Measurements from ENCODE around the gene NTM. TPM values are rescaled to one million over a fixed set of nuclear protein-coding genes. Genes with fewer than 3 reads are reported as not detected.

NTM gene
- total RNA-seq, 4 donors from 2014 or later, result 3.6 to 11.8 (median 7.8) TPM

DNA sequence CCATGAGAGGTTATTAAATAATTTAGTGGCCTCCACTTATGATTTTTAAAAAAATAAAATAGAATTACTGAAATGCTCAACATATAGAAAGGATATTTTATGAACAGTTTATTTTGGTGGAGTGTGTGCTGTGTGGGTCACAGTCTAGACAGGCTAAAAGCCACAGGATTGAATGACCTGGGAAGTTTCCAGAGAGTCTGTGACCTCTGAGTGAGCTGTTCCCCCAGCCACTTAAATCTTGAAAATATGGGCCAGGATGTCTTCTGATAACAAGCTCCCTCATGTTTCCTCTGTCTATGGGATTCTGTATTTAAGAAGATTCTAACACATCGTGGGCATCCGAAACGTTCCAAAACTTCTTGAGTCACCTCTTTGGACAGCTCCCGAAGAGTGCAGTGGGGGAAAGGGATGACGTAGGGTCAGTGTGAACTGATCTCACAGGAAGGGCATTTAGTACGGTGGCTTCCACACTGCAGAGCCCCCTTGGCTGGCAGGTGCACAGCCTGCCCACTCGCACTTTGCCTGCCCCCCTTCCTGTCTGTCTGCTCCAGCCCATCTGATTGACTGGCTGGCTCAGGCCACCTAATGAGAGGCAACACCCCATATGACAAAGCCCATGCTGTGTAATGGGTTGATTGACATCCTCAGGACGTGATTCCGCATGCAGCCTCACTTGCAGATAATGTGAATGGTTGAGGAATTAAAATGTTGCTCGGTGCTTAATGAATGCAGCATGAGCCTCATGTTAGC is 97.4 kb downstream of the NTM start:
- no peak for ATAC-seq
- H3K9me3 ChIP-seq, result no peaks in the 10 kb centered on the region
- WGBS, 2 donors (ENCODE audit: low coverage in 1 of 2), result 27 to 57% methylated on average over 3 to 8 of the region's 10 CpGs
- no peak overlapping the region for H3K4me3 ChIP-seq
- no peak for TF ChIP-seq POLR2AphosphoS5 (IDR thresholded peaks at IDR 0.05)
- TF ChIP-seq EP300 (IDR thresholded peaks at IDR 0.05), result no peak
- TF ChIP-seq, protein P1, sequence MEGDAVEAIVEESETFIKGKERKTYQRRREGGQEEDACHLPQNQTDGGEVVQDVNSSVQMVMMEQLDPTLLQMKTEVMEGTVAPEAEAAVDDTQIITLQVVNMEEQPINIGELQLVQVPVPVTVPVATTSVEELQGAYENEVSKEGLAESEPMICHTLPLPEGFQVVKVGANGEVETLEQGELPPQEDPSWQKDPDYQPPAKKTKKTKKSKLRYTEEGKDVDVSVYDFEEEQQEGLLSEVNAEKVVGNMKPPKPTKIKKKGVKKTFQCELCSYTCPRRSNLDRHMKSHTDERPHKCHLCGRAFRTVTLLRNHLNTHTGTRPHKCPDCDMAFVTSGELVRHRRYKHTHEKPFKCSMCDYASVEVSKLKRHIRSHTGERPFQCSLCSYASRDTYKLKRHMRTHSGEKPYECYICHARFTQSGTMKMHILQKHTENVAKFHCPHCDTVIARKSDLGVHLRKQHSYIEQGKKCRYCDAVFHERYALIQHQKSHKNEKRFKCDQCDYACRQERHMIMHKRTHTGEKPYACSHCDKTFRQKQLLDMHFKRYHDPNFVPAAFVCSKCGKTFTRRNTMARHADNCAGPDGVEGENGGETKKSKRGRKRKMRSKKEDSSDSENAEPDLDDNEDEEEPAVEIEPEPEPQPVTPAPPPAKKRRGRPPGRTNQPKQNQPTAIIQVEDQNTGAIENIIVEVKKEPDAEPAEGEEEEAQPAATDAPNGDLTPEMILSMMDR (IDR thresholded peaks at IDR 0.05), result no peak
- no peaks in the 10 kb centered on the region for H3K36me3 ChIP-seq
- H3K27ac ChIP-seq, result no peak overlapping the region
- H3K4me1 ChIP-seq, result no peaks in the 10 kb centered on the region
- H3K27me3 ChIP-seq, result peaks cover 66% of the 10 kb centered on the region

DNA sequence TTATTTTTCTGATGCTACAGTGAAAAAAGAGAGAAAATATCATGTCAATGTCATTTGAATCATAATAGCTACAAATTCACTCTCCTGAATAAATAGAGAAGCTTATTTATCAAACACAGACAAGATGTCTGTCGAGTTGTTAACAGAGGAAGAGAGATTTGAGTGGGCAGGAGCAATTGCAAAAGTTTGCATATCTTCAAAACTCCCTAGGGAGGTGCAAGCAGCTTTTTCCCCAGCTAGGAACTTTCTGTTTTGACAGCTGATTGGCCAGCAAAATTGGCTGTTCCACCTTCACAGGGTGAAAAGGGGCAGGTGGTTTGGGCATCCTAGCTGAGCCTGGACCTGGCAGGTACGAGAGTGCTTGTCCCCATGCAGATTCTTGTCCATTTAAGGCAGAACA is 98.2 kb downstream of the NTM start:
- peaks cover 65% of the 10 kb centered on the region for H3K27me3 ChIP-seq
- no peak for ATAC-seq
- no peaks in the 10 kb centered on the region for H3K4me1 ChIP-seq
- 3 to 14% methylated on average over 1 to 2 of the region's 2 CpGs for WGBS, 2 donors (ENCODE audit: low coverage in 1 of 2)
- H3K27ac ChIP-seq, result no peak overlapping the region
- no peaks in the 10 kb centered on the region for H3K9me3 ChIP-seq
- TF ChIP-seq POLR2A (IDR thresholded peaks at IDR 0.05) (no peak), POLR2AphosphoS5 (IDR thresholded peaks at IDR 0.05) (no peak), EP300 (IDR thresholded peaks at IDR 0.05) (no peak)
- TF ChIP-seq, protein P1 (IDR thresholded peaks at IDR 0.05), result no peak
- H3K4me3 ChIP-seq, result no peak overlapping the region
- no peaks in the 10 kb centered on the region for H3K36me3 ChIP-seq

DNA sequence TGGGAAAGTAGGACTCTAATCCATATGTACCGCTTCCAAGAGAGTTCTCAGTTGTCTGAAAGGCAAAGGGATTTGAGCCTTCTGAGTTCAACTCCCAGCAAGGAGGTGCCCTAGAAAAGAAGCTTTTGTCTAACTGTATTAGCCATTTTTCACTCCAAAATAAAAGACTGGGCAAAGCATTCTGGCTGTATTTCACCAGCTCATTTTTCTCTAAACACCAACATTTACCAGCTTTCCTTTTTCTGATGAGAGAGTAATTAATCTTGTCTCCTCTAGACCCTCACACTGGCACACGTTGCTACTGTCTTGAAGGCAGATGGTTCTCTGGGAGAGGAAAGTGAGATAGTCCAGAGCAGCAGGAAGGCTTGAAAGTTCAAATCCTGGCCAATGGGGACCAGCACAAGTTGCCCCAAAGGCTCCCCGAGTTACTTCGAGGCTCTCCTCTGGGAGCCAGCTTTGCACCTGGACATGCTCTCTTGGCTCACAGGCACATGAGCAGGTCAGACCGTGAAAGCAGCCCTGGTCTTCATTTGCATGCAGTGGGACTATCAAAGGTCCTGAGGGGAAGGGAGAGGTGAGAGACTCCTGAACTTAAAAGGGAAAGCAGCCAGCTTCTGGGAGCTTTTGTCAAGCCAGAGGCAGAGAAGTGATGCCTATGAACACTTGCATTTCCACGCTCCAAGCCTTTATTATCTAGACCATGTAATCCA is 100.0 kb downstream of the NTM start:
- Histone ChIP-seq H3K9me3 (no peaks in the 10 kb centered on the region), H3K4me3 (no peak overlapping the region), H3K27ac (no peak overlapping the region), H3K4me1 (no peaks in the 10 kb centered on the region), H3K27me3 (peaks cover 60% of the 10 kb centered on the region), H3K36me3 (no peaks in the 10 kb centered on the region)
- WGBS, 2 donors (ENCODE audit: low coverage in 1 of 2), result 52 to 57% methylated on average over 2 to 6 of the region's 6 CpGs
- TF ChIP-seq POLR2A (IDR thresholded peaks at IDR 0.05), result no peak
- TF ChIP-seq EP300 (IDR thresholded peaks at IDR 0.05), result no peak
- TF ChIP-seq, protein P1 (IDR thresholded peaks at IDR 0.05), result no peak
- TF ChIP-seq POLR2AphosphoS5 (IDR thresholded peaks at IDR 0.05), result no peak
- no peak for ATAC-seq

DNA sequence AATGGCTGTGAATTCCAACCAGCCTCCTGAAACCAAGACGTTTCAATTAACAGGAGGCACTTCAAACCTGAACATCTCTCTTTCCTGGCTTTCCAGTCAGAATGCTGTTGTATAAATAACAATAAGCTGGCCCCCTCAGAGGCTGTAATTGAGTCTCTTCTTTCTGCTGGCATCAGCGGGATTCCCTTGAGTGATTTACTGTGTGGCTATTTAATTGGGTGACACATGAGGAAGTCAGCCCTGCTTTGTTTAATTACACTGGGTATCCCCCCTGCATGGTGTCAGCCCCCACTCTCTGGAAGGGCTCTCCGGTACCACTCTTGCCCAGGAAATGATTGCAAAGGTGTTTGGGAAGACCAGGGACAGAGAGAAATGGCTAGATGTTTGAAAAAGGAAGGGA is 101.6 kb downstream of the NTM start:
- TF ChIP-seq EP300 (IDR thresholded peaks at IDR 0.05), result no peak
- TF ChIP-seq, protein P1 (IDR thresholded peaks at IDR 0.05), result no peak
- no peak for TF ChIP-seq POLR2A (IDR thresholded peaks at IDR 0.05)
- TF ChIP-seq POLR2AphosphoS5 (IDR thresholded peaks at IDR 0.05), result no peak
- 0 to 24% methylated on average over 1 to 3 of the region's 3 CpGs for WGBS, 2 donors (ENCODE audit: low coverage in 1 of 2)
- ATAC-seq, result no peak
- H3K4me1 ChIP-seq, result no peaks in the 10 kb centered on the region
- no peak overlapping the region for H3K4me3 ChIP-seq
- peaks cover 58% of the 10 kb centered on the region for H3K27me3 ChIP-seq
- no peaks in the 10 kb centered on the region for H3K9me3 ChIP-seq
- no peak overlapping the region for H3K27ac ChIP-seq
- no peaks in the 10 kb centered on the region for H3K36me3 ChIP-seq

DNA sequence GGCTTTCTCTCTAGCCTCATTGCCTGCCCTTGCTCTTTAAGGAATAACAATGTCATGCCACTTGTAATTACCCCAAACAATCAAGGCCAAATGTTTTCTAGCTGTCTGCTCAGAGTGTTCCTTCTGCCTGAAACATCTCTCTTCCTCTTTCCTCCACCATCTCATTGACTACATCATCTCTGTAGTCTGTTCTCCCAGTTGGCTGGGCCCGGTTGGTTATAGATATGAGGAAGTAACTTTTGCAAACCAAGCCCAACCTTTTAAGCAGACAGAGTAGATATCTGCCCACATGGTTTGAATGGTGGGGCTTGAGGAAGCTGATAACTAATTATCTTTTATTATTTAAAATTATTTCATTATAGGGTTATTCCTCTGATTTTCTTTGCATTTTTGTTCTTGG is 104.5 kb downstream of the NTM start:
- Histone ChIP-seq H3K27ac (no peak overlapping the region), H3K9me3 (no peaks in the 10 kb centered on the region), H3K4me1 (no peaks in the 10 kb centered on the region), H3K4me3 (no peak overlapping the region), H3K27me3 (peaks cover 49% of the 10 kb centered on the region), H3K36me3 (no peaks in the 10 kb centered on the region)
- ATAC-seq, result no peak
- 31 to 60% methylated on average over 1 of the region's 1 CpG for WGBS, 2 donors (ENCODE audit: low coverage in 1 of 2)
- TF ChIP-seq POLR2AphosphoS5 (IDR thresholded peaks at IDR 0.05) (no peak), EP300 (IDR thresholded peaks at IDR 0.05) (no peak), POLR2A (IDR thresholded peaks at IDR 0.05) (no peak)
- TF ChIP-seq, protein P1 (IDR thresholded peaks at IDR 0.05), result no peak
